ENCODE measurements around the gene COMMD9. TPM values are rescaled to one million over a fixed set of nuclear protein-coding genes. Genes with fewer than 3 reads are reported as not detected.

Gene COMMD9
- total and polyA plus RNA-seq, 2 of the 8 experiments (the other 6 are each of a cell fraction or from before 2014, with no cell fraction given) = 42.5 to 49.1 TPM

GRCh38 chr11:36243641-36244040 is 45.6 kb downstream of the COMMD9 start (continued):
- no peak for TF ChIP-seq BCL11A (IDR thresholded peaks at IDR 0.05; ENCODE audit: low read depth in 2 of 2, low read length in 2 of 2)
- no peak for TF ChIP-seq CTBP2 (IDR thresholded peaks at IDR 0.05; ENCODE audit: borderline replicate concordance, insufficient read depth, insufficient read length, low read length)
- no peak for TF ChIP-seq ATF3 (IDR thresholded peaks at IDR 0.05; ENCODE audit: insufficient read depth, low read depth, low read length)
- TF ChIP-seq KDM5A (IDR thresholded peaks at IDR 0.05; ENCODE audit: low read length) = no peak
- no peak for TF ChIP-seq RNF2 (IDR thresholded peaks at IDR 0.05; ENCODE audit: borderline replicate concordance, low read depth, low read length, missing control alignments, poor library complexity, severe bottlenecking)
- TF ChIP-seq SIRT6 (IDR thresholded peaks at IDR 0.05; ENCODE audit: low read length) = no peak

Data from H1 (cell line).